Measurements from ENCODE around the gene SLC23A3.

- TF ChIP-seq CTCF (conservative IDR thresholded peaks at IDR 0.05; ENCODE audit: low read length) (no peak), EZH2phosphoT487 (IDR thresholded peaks at IDR 0.05; ENCODE audit: borderline replicate concordance, low read depth, low read length) (no peak)
Measured at GRCh38 chr2:219169930-219170654, at the start of gene SLC23A3.

All from OCI-LY7 (cell line).